Fibroblast of gingiva (primary cell): ENCODE data around the gene RAD51B.
A peak's percentile ranks its signal among the peaks of the same experiment; 100 is the strongest.

Source experiments
- DNase-seq: peaks from one replicate; pipeline ENCODE4 v3.0.0-alpha.2; 2011; ENCODE audit warnings: low read depth

RAD51B gene

DNA sequence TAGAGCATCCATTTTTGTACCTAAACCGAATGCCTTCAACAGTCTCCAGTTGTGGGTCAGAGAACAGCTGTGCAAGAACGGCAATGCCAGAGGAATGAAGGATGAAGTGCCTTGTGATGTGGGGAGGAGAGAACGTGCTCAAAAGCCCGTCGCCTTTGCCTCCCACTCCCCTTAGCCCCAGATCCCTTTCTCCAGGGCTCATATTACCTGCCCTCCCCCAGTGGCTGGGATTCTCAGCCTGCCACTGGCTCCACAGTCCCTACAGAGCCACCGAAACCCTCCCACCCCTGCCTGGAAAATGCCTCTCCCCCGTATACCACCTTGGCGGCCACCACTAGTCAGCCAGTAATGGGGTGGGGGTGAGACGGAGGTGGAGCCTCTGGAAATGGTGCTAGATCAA is 814.8 kb downstream of the RAD51B start:
- DNase-seq, result no peak

GRCh38 chr14:68634874-68635595 is 815.5 kb downstream of the RAD51B start:
- no peak for DNase-seq

DNA sequence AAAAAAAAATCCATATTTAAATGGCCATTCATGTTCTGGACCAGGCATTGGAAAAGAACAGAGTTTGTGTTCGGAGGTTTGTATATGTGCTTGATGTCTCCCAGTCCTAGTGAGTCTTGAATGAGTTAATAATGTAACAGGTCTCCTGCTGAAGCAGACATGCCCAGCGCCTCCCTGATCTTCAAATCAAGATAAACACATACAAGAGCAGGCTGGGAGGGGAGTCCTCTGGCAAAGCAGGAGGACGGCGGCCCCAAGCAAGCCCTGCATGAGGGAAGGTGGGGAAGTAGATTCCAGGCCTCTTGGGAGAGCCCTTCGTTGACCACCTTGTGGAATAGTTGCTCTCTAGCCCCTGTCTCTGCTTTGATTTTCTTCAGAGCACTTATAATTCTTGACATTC is 817.0 kb downstream of the RAD51B start:
- DNase-seq, result no peak

- DNase-seq, result peak; percentile 54
Observed at GRCh38 chr14:68637106-68638021, 817.8 kb downstream of the RAD51B start.

GRCh38 chr14:68638141-68638999 is 818.8 kb downstream of the RAD51B start:
- no peak for DNase-seq

DNA sequence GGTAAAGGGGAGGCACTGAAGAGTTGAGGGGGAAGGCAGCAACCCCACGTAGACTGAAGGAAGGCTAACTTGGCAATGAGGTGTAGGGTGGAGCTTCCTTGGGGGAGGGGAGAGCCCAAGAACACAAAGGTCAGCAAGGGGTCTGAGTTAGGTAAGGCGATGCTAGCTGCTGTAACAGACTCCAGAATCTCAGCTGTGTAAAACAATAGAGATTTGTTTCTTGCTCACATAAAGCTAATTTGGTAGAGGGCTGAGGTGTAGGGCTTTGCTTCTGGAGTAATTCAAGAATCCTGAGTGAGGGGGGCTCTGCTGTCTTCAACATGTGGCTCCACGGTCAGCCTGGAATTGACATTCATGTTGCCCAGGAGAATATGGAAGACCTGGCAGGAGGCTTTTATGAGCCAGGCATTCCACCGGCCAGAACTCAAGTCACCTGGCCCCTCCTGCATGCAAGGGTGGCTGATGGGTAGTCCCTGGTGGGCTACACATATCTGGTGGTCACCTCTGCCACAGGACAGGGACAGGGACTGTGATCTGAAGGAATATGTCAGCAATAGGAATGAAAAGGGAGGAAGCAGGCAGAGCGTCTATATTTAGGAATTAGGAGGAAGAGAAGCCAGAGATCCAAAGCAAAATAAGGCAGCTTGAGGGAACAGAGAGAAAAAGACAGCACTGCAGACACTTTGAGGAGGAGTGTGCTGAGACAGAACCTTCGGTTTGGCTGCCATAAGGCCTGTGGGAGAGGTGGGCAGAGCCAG is 819.6 kb downstream of the RAD51B start:
- no peak for DNase-seq

DNA sequence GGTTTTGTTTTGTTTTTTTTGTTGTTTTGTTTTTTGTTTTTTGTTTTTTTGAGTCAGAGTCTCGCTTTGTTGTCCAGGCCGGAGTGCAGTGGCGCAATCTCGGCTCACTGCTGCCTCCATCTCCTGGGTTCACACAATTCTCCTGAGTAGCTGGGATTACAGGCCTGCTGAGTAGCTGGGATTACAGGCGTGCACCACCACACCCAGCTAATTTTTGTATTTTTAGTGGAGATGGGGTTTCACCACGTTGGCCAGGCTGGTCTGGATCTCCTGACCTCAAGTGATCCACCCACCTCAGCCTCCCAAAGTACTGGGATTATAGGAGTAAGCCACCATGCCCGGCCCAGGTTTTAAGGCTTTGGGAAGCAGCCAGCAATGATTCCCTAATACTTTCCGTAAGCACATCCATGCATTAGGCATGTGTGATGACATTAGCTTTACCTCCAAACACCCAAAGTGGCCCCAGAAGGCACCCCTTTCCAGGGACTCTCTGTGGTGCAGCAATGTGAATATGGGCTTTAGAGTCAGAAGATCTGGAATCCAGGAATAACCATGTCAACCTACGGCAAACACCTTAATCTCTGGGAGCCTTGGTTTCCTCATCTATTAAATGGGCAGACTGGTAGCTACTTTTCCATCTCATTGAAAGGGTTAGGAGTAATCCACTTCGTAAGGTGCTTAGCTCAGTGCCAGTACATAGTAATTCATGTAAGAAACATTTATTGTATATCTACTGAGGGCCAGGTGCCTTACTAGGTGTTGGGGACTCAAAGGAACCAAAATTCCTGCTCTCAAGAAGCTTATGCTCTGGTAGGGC is 820.4 kb downstream of the RAD51B start:
- DNase-seq, result no peak

DNA sequence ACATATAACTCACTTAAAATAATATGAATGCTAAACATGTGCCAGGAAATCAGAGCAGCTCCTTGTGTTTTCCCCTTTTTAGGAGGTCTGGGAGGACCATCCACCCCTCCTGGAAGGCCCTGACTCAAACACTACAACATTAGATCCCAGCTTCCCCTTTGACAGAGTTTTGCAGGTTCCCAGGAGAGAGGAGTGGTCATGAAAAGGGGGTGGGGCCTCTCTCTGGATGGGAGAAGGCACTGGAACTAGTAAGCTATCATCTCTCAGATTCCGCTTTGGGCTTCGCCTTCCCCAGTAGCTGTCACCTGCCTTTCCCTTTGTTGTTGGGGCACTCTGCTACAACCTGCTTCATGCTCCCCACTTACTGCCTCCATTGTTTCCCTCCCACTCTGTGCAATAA is 824.1 kb downstream of the RAD51B start:
- DNase-seq, result no peak

DNA sequence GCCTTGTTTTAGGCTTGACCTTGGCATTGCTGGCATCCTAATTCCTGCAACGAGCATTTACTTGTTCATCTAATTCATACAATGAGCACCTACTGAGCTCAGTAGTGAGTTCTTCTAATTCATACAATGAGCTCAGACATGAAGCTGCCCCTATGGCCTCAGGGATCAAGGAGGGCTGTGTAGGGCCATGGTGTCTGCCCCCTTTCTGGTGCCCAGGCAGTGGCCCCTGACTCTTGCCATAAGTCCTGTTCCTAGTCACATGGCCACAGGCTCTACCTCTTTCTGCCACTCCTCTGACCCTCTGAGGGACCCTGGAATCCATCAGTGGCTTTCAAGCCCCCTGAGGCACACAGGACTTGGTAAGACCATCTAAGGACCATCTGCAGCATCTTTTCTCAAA is 824.5 kb downstream of the RAD51B start:
- no peak for DNase-seq

GRCh38 chr14:68645371-68645770 is 825.8 kb downstream of the RAD51B start:
- no peak for DNase-seq

- DNase-seq, result no peak
Observed at GRCh38 chr14:68649476-68650189, 830.1 kb downstream of the RAD51B start.

GRCh38 chr14:68650404-68650994 is 830.9 kb downstream of the RAD51B start:
- DNase-seq, result peak; percentile 35

DNA sequence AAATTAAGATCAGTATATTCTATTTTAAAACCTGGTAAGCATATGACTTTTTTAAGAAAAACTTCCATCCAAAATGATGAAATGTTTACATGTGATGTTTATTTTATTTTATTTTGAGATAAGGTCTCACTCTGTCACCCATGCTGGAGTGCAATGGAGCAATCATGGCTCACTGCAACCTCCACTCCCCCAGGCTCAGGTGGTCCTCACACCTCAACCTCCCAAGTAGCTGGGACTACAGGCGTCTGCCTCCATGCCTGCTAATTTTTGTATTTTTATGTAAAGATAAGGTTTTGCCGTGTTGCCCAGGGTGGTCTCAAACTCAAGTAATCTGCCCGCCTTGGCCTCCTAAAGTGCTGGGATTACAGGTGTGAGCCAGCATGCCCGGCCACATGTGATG is 831.5 kb downstream of the RAD51B start:
- DNase-seq, result no peak

DNA sequence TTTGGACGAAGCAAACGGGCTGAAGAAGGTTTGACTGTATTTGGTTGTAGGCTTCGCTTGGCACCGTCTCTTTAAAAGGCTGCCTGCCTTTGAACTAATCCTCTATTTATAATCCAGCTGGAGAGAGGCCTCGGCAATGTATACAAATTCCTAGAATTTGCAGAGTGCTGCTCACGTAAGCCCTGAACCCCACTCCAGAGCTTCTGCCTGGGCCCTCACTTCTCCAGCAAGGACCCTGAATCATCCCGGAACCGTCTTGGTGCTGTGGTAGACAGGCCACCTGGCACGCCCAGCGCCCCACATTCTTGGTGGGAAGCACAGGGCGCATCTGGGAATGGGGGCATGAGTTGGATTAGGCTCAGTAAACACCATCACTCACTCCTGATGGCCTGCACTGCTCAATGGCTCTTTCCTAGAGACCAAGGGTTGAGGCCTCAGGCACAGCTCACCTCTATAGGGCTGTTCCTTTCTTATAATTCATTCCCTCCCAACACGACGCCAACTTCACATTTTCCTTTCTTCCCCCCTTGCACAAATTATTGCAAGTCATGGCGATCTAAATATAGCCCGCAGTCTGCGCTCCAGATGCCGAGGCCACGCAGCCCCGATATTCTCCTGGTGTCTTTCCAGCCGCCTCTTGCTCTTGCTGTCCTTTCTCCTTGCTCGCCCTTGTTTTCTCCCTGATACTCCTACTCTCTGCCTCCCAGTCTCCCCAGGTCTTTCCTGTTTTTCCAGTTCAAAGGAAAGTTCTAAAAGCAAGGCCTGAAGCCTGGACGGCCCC is 832.3 kb downstream of the RAD51B start:
- no peak for DNase-seq

DNA sequence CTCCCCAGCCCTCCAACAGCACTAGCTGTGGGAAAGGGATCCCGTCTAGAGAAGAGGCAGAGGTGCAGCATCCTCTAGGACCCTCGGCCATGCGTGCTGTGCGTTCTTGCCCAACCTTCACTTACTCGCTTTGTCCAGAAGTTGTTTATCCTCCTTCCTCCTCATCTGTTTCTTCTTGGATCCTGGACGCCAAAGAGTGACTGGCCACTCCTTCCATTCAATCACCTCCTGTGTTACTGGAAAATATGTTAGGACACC is 832.8 kb downstream of the RAD51B start:
- DNase-seq, result no peak

DNA sequence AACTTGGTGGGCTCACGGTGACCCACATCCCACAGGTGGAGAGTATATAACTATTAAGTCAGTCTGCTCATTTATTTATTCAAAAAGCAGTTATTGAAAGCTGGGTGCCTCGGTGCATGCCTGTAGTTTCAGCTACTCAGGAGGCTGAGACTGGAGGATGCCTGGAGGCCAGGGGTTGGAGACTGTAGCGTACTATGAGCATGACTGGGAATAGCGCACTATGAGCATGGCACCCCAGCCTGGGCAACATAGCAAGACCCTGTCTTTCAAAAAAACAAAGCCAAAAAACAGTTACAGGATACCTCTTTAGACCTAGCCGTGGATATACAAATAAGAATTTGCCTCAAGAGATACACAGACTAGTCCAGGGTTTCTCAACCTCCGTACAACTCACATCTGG is 833.5 kb downstream of the RAD51B start:
- no peak for DNase-seq

- no peak for DNase-seq
Observed at GRCh38 chr14:68653804-68654203, 834.2 kb downstream of the RAD51B start.

DNA sequence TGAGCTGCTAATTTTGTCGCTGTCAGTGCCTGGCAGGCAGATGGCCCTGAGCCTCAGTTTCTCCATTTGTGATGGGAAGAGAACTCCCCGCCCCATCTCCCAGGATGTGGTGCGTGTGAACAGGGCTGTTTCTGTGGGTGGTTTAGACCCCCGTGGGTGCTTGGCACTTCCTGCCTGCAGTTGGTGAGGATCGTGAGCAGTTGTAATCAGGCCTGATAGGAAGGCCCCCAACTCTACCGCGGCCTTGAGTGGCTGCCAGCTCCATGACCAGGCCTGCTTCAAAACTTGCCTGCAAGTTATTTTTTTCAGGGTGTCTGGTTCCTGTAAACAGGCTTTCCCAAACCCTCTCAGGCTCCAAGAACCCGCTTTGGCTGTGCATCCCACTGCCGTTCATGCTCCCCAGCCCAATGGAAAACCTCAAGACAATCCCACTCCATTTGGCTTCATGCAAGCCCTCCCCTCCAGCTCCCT is 834.9 kb downstream of the RAD51B start:
- DNase-seq, result no peak
